Naive B cell (primary cell): ENCODE results near the gene MAP3K14. TPM values are rescaled to one million over a fixed set of nuclear protein-coding genes. Genes with fewer than 3 reads are reported as not detected.

Experiments used
- ATAC-seq, 2 donors: fragments of 150-1000 bp; cut with Tn5 transposase; 2 replicates each; pipeline ENCODE4 v1.10.0; 2021; ENCODE audit warnings: low read depth in 2 of 2, mild to moderate bottlenecking in 2 of 2, moderate library complexity in 2 of 2
- DNase-seq: peaks from one replicate; pipeline ENCODE4 v3.0.0; 2022
- H3K27ac Mint-ChIP-seq, 6 donors: one replicate each; pipeline ENCODE4 v1.8.0; 2020 to 2022; ENCODE audit warnings: mild to moderate bottlenecking in 6 of 6, mixed read lengths in 6 of 6, moderate library complexity in 5 of 6, inconsistent platforms in 2 of 6
- H3K27me3 Mint-ChIP-seq, 3 donors: one replicate each; pipeline ENCODE4 v1.8.0; 2021 to 2022; ENCODE audit warnings: mixed read lengths in 3 of 3, mild to moderate bottlenecking in 1 of 3
- H3K36me3 Mint-ChIP-seq, 2 donors: one replicate each; pipeline ENCODE4 v1.8.0; 2020 to 2022; ENCODE audit warnings: mixed read lengths in 2 of 2, inconsistent platforms in 1 of 2, mild to moderate bottlenecking in 1 of 2
- H3K4me1 Mint-ChIP-seq, 3 donors: one replicate each; pipeline ENCODE4 v1.8.0; 2020 to 2022; ENCODE audit warnings: mixed read lengths in 3 of 3, inconsistent platforms in 1 of 3, mild to moderate bottlenecking in 1 of 3, moderate library complexity in 1 of 3
- H3K4me3 Mint-ChIP-seq, 8 donors: one replicate each; pipeline ENCODE4 v1.8.0; 2020 to 2022; ENCODE audit warnings: mild to moderate bottlenecking in 8 of 8, mixed read lengths in 8 of 8, moderate library complexity in 8 of 8, inconsistent platforms in 2 of 8
- H3K9me3 Mint-ChIP-seq, 7 donors: one replicate each; pipeline ENCODE4 v1.8.0; 2020 to 2022; ENCODE audit warnings: mixed read lengths in 7 of 7, mild to moderate bottlenecking in 5 of 7, inconsistent platforms in 2 of 7, moderate library complexity in 1 of 7
- polyA plus RNA-seq, 6 donors: library from polyadenylated mRNA; unstranded; fragments of 300-500 nt; fragmentation: Illumina TruSeq; gene quantifications; one replicate each; pipeline ENCODE4 v1.2.3, GENCODE V29; 2021; ENCODE audit warnings: low read depth in 6 of 6

Gene MAP3K14
- polyA plus RNA-seq, 6 donors from 2014 or later = 13.3 to 38.9 (median 19.1) TPM

DNA sequence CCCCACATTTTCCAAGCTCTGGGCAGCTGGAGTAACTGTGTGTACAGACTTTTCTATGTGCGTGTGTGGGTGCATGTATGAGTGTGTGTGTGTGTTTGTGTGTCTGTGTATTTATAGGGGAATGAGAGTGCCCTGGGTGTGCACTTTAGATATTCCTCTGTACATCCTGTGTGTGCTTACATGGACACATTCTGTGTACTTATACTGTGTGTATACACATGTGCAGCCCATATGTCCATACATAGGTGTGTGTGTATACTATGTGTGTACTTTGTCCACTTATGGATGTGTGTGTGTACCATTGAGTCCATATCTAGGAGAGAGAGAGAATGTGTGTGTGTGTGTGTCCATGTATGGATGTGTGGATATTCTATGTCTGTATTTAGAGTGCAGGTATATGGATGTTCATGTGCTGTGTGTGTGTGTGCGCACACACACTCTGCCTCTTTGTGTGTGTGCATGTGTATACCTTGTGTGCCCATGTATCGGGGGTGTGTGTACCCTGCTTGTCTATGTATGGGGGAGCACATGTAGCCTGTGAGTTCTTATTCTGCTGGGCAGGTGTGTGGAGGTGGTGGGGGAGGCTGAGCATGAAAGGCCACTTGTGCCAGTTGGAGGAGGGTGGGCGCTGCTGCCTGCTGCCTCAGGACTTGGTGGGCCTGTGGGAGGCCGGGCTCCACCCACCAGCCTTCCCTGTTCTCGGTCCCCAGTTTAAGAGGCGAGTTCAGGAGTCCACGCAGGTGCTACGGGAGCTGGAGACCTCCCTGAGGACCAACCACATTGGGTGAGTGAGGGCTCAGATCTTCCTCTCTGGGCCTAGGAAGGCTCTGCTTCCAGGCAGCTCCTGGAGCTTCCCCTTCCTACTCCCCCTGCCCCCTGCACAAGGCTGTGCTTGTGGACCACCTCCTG is 84.1 kb downstream of the MAP3K14 start:
- Mint-ChIP-seq H3K27ac (peak overlapping the region in 5 of 6 donors; percentile 34 to 100 (median 91)), H3K4me1 (peaks cover 50 to 79% (median 73%) of the 10 kb centered on the region in 3 donors), H3K9me3 (no peaks in the 10 kb centered on the region), H3K27me3 (no peaks in the 10 kb centered on the region), H3K4me3 (peak overlapping the region in 2 of 8 donors; percentile 8 to 28), H3K36me3 (peaks cover 1 to 17% of the 10 kb centered on the region in 2 donors)
- no peak for ATAC-seq
- DNase-seq = no peak

DNA sequence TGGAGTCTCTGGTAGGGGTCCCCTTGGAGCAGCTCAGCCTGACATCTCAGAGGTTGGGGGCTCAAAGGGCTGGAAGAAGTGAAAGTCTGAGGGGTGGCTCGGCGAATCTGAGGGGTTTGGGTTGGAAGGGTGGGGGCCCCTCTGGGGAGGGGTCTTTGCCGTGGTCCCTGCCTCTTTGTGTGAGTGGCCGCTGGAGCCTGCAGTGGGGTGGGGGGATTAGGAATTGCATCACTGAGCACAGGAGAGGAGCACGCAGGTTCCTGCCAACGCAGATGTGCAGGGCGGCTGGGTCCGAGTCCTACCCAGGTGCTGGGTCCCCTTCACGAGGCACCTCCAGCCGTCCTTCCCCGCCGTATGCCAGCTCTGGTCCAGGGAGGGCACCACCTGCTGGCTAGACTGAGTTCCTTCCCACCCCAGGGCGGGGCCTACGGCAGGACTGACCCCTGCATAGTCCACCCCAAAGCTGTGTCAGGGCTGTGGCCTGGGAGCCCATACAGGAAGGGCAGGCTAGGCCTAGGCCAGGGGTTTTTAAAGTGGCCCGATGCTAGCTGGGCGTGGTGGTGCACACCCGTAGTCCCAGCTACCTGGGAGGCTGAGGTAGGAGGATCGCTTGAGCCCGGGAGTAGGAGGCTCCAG is 85.2 kb downstream of the MAP3K14 start:
- Mint-ChIP-seq H3K27ac (peak overlapping the region in 5 of 6 donors; percentile 44 to 100 (median 91)), H3K4me3 (no peak overlapping the region), H3K36me3 (peaks cover 0 to 7% of the 10 kb centered on the region in 2 donors), H3K9me3 (no peaks in the 10 kb centered on the region), H3K4me1 (peaks cover 59 to 91% (median 83%) of the 10 kb centered on the region in 3 donors), H3K27me3 (no peaks in the 10 kb centered on the region)
- DNase-seq (no peak), ATAC-seq (no peak)

- ATAC-seq (no peak), DNase-seq (no peak)
- peak overlapping the region; percentile 22 to 100 (median 100) for H3K27ac Mint-ChIP-seq
- H3K4me3 Mint-ChIP-seq = peak overlapping the region in 5 of 8 donors; percentile 23 to 96 (median 51)
- H3K9me3 Mint-ChIP-seq = no peaks in the 10 kb centered on the region
- peaks cover 65 to 97% (median 89%) of the 10 kb centered on the region in 3 donors for H3K4me1 Mint-ChIP-seq
- H3K36me3 Mint-ChIP-seq = peaks cover 0 to 7% of the 10 kb centered on the region in 2 donors
- H3K27me3 Mint-ChIP-seq = no peaks in the 10 kb centered on the region
Observed at GRCh38 chr17:45230787-45231480, 85.9 kb downstream of the MAP3K14 start.

- no peak for DNase-seq
- peak overlapping the region; percentile 99 to 100 (median 100) for H3K27ac Mint-ChIP-seq
- ATAC-seq = no peak
- peak overlapping the region in 5 of 8 donors; percentile 23 to 96 (median 69) for H3K4me3 Mint-ChIP-seq
- no peaks in the 10 kb centered on the region for H3K27me3 Mint-ChIP-seq
- H3K9me3 Mint-ChIP-seq = no peaks in the 10 kb centered on the region
- peaks cover 0 to 7% of the 10 kb centered on the region in 2 donors for H3K36me3 Mint-ChIP-seq
- peaks cover 66 to 97% (median 89%) of the 10 kb centered on the region in 3 donors for H3K4me1 Mint-ChIP-seq
Observed at GRCh38 chr17:45230410-45230786, 86.4 kb downstream of the MAP3K14 start.

- DNase-seq (no peak), ATAC-seq (peak in 1 of 2 donors; percentile 1)
- Mint-ChIP-seq H3K27ac (peak overlapping the region; percentile 99 to 100 (median 100)), H3K4me1 (peaks cover 66 to 97% (median 89%) of the 10 kb centered on the region in 3 donors), H3K27me3 (no peaks in the 10 kb centered on the region), H3K4me3 (peak overlapping the region in 7 of 8 donors; percentile 83 to 99 (median 96)), H3K36me3 (peaks cover 0 to 7% of the 10 kb centered on the region in 2 donors), H3K9me3 (no peaks in the 10 kb centered on the region)
Observed at GRCh38 chr17:45229681-45230409, 87.0 kb downstream of the MAP3K14 start.

- Mint-ChIP-seq H3K4me1 (peaks cover 68 to 98% (median 90%) of the 10 kb centered on the region in 3 donors), H3K27me3 (no peaks in the 10 kb centered on the region), H3K27ac (peak overlapping the region; percentile 99 to 100 (median 100)), H3K4me3 (peak overlapping the region; percentile 81 to 99 (median 92)), H3K36me3 (peaks cover 0 to 7% of the 10 kb centered on the region in 2 donors), H3K9me3 (no peaks in the 10 kb centered on the region)
- peak; percentile 62 to 64 for ATAC-seq
- peak; percentile 96 for DNase-seq
Observed at GRCh38 chr17:45228763-45229539, 87.9 kb downstream of the MAP3K14 start.

GRCh38 chr17:45227926-45228762 is 88.7 kb downstream of the MAP3K14 start:
- H3K9me3 Mint-ChIP-seq = no peaks in the 10 kb centered on the region
- H3K27ac Mint-ChIP-seq = peak overlapping the region; percentile 99 to 100 (median 100)
- DNase-seq (no peak), ATAC-seq (no peak)
- peak overlapping the region; percentile 83 to 99 (median 97) for H3K4me3 Mint-ChIP-seq
- no peaks in the 10 kb centered on the region for H3K27me3 Mint-ChIP-seq
- H3K36me3 Mint-ChIP-seq = peaks cover 0 to 7% of the 10 kb centered on the region in 2 donors
- peaks cover 71 to 98% (median 91%) of the 10 kb centered on the region in 3 donors for H3K4me1 Mint-ChIP-seq

DNA sequence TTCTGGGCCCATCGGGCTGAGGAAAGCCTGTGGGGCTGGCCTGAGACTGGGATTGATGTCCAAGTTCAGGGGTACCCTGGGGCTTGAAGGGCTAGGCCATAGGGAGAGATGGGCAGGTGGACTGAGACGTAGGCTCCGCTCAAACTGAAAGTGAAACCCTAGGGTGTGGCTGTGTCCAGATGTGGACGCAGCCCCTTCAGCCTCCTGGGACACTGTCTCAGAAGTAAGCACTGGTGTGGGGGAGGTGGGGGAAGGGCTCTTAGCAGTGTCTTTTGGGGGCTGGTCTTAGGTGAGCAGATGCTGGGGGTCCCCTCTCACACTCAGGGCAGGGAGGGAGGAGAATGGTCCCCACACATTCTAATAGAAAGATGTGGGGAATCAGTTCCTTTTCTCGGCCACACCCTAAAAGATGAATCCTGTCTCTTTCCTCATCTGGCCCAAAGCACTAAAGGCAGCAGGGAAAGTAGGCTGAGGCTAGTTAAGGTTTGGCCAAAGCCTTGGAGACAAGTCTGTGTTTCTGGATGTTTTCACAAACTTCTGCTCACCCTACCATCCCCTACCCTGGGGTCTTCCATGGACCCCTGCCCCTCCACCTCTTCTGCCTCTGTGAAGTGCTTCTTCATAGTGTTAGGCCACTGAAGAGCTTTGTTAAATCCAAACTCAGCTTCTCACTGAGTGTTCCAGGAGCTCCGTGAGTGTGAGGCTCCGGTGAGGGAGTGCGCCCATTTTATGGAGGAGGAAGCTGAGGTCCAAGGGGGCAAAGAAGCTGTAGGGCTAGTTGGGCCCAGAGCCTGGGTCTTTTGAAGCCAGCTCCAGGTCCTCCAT is 89.5 kb downstream of the MAP3K14 start:
- Mint-ChIP-seq H3K4me1 (peaks cover 72 to 99% (median 92%) of the 10 kb centered on the region in 3 donors), H3K4me3 (peak overlapping the region; percentile 96 to 99 (median 98)), H3K9me3 (no peaks in the 10 kb centered on the region), H3K27me3 (no peaks in the 10 kb centered on the region), H3K36me3 (peaks cover 0 to 7% of the 10 kb centered on the region in 2 donors), H3K27ac (peak overlapping the region; percentile 99 to 100 (median 100))
- DNase-seq (peak; percentile 57), ATAC-seq (peak in 1 of 2 donors; percentile 2)

- DNase-seq = no peak
- Mint-ChIP-seq H3K27ac (peak overlapping the region; percentile 99 to 100 (median 100)), H3K27me3 (no peaks in the 10 kb centered on the region), H3K36me3 (peaks cover 0 to 7% of the 10 kb centered on the region in 2 donors), H3K4me1 (peaks cover 66 to 92% (median 84%) of the 10 kb centered on the region in 3 donors), H3K9me3 (no peaks in the 10 kb centered on the region), H3K4me3 (peak overlapping the region; percentile 96 to 99 (median 98))
- no peak for ATAC-seq
Observed at GRCh38 chr17:45226576-45226975, 90.2 kb downstream of the MAP3K14 start.

DNA sequence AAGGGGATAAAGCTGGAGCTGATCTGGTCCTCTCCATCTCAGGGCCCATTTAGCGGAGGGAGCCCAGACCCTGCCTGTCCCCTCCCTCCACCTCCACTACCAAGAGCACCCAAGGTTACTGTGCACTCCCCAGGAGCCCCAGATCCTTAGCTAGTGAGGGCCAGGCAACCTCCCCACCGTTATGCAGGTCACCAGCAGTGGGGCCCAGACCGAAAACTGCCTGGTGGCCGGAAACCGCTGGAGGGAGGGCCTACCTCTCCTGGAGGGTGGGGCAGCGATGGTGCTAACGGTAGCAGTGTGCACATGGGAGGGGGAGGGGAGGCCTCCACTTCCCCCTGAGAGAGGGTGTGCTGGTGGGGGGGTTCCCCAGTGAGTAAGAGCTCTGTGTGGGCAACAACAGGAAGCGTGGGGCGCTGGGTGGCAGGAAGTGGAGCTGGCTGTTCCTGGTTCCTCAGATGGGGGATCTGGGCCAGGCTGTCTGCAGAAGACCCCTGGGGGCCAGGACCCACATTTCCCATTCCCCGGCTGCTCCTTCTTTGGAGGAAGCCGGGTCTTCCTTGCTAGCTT is 90.8 kb downstream of the MAP3K14 start:
- Mint-ChIP-seq H3K4me1 (peaks cover 69 to 90% (median 81%) of the 10 kb centered on the region in 3 donors), H3K27ac (peak overlapping the region; percentile 99 to 100 (median 100)), H3K36me3 (peaks cover 0 to 7% of the 10 kb centered on the region in 2 donors), H3K9me3 (no peaks in the 10 kb centered on the region), H3K27me3 (no peaks in the 10 kb centered on the region), H3K4me3 (peak overlapping the region; percentile 96 to 99 (median 98))
- ATAC-seq (peak; percentile 54 to 64), DNase-seq (peak; percentile 96)
